Liver (tissue), 9 donors: ENCODE results near the gene SNAP47. TPM values are rescaled to one million over a fixed set of nuclear protein-coding genes. Genes with fewer than 3 reads are reported as not detected.

Experiments used
- DNase-seq: peaks from one replicate; pipeline ENCODE4 v3.0.0-alpha.2; 2017; ENCODE audit warnings: low spot score
- H3K27ac ChIP-seq, 2 donors: one replicate each; pipeline ENCODE4 v1.7.0; 2013; ENCODE audit warnings: inconsistent platforms in 2 of 2, low read length in 2 of 2, control low read depth in 1 of 2, low read depth in 1 of 2, mild to moderate bottlenecking in 1 of 2
- H3K27me3 ChIP-seq, 4 donors: one replicate each; pipeline versions ENCODE4 v1.6.1 to v1.7.0; 2013; ENCODE audit warnings: low read length in 3 of 4, inconsistent platforms in 1 of 4, mild to moderate bottlenecking in 1 of 4, moderate library complexity in 1 of 4; ENCODE audit not compliant: control insufficient read depth in 4 of 4, insufficient read depth in 4 of 4
- H3K36me3 ChIP-seq, 4 donors: one replicate each; pipeline versions ENCODE4 v1.6.1 to v1.7.0; 2013; ENCODE audit warnings: low read length in 3 of 4, mild to moderate bottlenecking in 3 of 4, low read depth in 1 of 4, moderate library complexity in 1 of 4; ENCODE audit not compliant: control insufficient read depth in 4 of 4, insufficient read depth in 3 of 4
- H3K4me1 ChIP-seq, 4 donors: one replicate each; pipeline versions ENCODE4 v1.6.1 to v1.7.0; 2013; ENCODE audit warnings: low read length in 3 of 4, mild to moderate bottlenecking in 3 of 4, moderate library complexity in 1 of 4; ENCODE audit not compliant: control insufficient read depth in 4 of 4, insufficient read depth in 4 of 4
- H3K4me3 ChIP-seq, 3 donors: one replicate each; pipeline versions ENCODE4 v1.6.1 to v1.7.0; 2013; ENCODE audit warnings: low read length in 3 of 3, control low read depth in 1 of 3, low read depth in 1 of 3, mild to moderate bottlenecking in 1 of 3
- H3K9ac ChIP-seq, 2 donors: one replicate each; pipeline ENCODE4 v1.7.0; 2013; ENCODE audit warnings: low read length in 2 of 2, mild to moderate bottlenecking in 2 of 2, moderate library complexity in 2 of 2, control low read depth in 1 of 2, low read depth in 1 of 2
- H3K9me3 ChIP-seq, 4 donors: one replicate each; pipeline versions ENCODE4 v1.6.1 to v1.7.0; 2013; ENCODE audit warnings: low read length in 3 of 4; ENCODE audit not compliant: control insufficient read depth in 4 of 4
- ATF3 ChIP-seq: IDR thresholded peaks from 2 replicates; pipeline ENCODE4 v1.6.1; 2016; ENCODE audit warnings: antibody characterized with exemption
- CTCF ChIP-seq: fragments of 150-350 bp; IDR thresholded peaks from 2 replicates; pipeline ENCODE4 v1.5.1; 2017; ENCODE audit warnings: improper control_type of control experiment, low read depth, low read length; ENCODE audit not compliant: missing input control
- EGR1 ChIP-seq, 2 donors: IDR thresholded peaks; 2 replicates each; pipeline ENCODE4 v1.6.1; 2016 to 2018; ENCODE audit warnings: antibody characterized with exemption in 2 of 2, low read depth in 2 of 2
- FOXA1 ChIP-seq: IDR thresholded peaks from 2 replicates; pipeline ENCODE4 v1.6.1; 2016; ENCODE audit warnings: antibody characterized with exemption
- FOXA2 ChIP-seq: IDR thresholded peaks from 2 replicates; pipeline ENCODE4 v1.6.1; 2016; ENCODE audit warnings: antibody characterized with exemption
- HNF4A ChIP-seq, 2 donors: conservative IDR thresholded peaks; 2 replicates each; pipeline ENCODE4 v1.6.1; 2016; ENCODE audit warnings: antibody characterized with exemption in 2 of 2, mild to moderate bottlenecking in 2 of 2
- HNF4G ChIP-seq: IDR thresholded peaks from 2 replicates; pipeline ENCODE4 v1.6.1; 2016; ENCODE audit warnings: antibody characterized with exemption
- JUND ChIP-seq, 2 donors: IDR thresholded peaks; 2 replicates each; pipeline ENCODE4 v1.6.1; 2016; ENCODE audit warnings: antibody characterized with exemption in 2 of 2
- MAX ChIP-seq: IDR thresholded peaks from 2 replicates; pipeline ENCODE4 v1.6.1; 2016; ENCODE audit warnings: antibody characterized with exemption
- NR2F2 ChIP-seq: IDR thresholded peaks from 2 replicates; pipeline ENCODE4 v1.6.1; 2016; ENCODE audit warnings: antibody characterized with exemption
- RAD21 ChIP-seq, 2 donors: IDR thresholded peaks; 2 replicates each; pipeline ENCODE4 v1.6.1; 2016; ENCODE audit warnings: antibody characterized with exemption in 2 of 2, mild to moderate bottlenecking in 2 of 2
- RXRA ChIP-seq, 2 donors: IDR thresholded peaks; 2 replicates each; pipeline ENCODE4 v1.6.1; 2017 to 2018; ENCODE audit warnings: antibody characterized with exemption in 2 of 2, mild to moderate bottlenecking in 1 of 2
- SP1 ChIP-seq: IDR thresholded peaks from 2 replicates; pipeline ENCODE4 v1.6.1; 2018; ENCODE audit warnings: antibody characterized with exemption, mild to moderate bottlenecking
- TAF1 ChIP-seq: conservative IDR thresholded peaks from 2 replicates; pipeline ENCODE4 v1.6.1; 2016; ENCODE audit warnings: antibody characterized with exemption, mild to moderate bottlenecking
- YY1 ChIP-seq: IDR thresholded peaks from 2 replicates; pipeline ENCODE4 v1.6.1; 2016; ENCODE audit warnings: antibody characterized with exemption, mild to moderate bottlenecking
- ZBTB33 ChIP-seq: IDR thresholded peaks from 2 replicates; pipeline ENCODE4 v1.6.1; 2016; ENCODE audit warnings: antibody characterized with exemption
- WGBS: extraction: QIAGEN DNeasy Blood & Tissue Kit; methylation state at CpG from one replicate; pipeline ENCODE4 v1.1.7; 2013; 5-methylcytosine and 5-hydroxymethylcytosine counted together
- polyA plus RNA-seq, 2 donors: library from polyadenylated mRNA; stranded (reverse) in 1 of 2; unstranded in 1 of 2; fragments of 200-250 nt in 1 of 2; fragments of >200 nt in 1 of 2; fragmentation: Nextera tagmentation in 1 of 2; extraction: Ambion mirVana in 1 of 2; gene quantifications; one replicate each; pipeline versions ENCODE4 v1.2.1 to v1.2.3, GENCODE V29; 2013 to 2015
- total RNA-seq, 2 donors: library from RNA; depleted of rRNA; stranded (reverse); fragments of >200 nt; gene quantifications; one replicate each; pipeline ENCODE4 v1.2.3, GENCODE V29; 2014
- TF ChIP-seq, protein P1 (sequence below): IDR thresholded peaks from 2 replicates; pipeline ENCODE4 v1.6.1; 2016; ENCODE audit warnings: antibody characterized with exemption, mild to moderate bottlenecking
- donor health status: healthy.
- donor health status: healthy.
- donor health status: healthy.
- donor health status: healthy.
- donor health status: healthy.

SNAP47 gene
- total and polyA plus RNA-seq, 4 donors = 15.3 to 23.3 (median 16.3) TPM

GRCh38 chr1:227785805-227786671 is 50.8 kb downstream of the SNAP47 start:
- Histone ChIP-seq H3K27ac (no peak overlapping the region), H3K9me3 (no peaks in the 10 kb centered on the region), H3K27me3 (no peaks in the 10 kb centered on the region), H3K36me3 (peaks cover 0 to 7% (median under 1%) of the 10 kb centered on the region in 4 donors), H3K4me1 (peaks cover 7 to 23% (median 16%) of the 10 kb centered on the region in 4 donors), H3K4me3 (no peak overlapping the region), H3K9ac (no peak overlapping the region)
- DNase-seq = peak; percentile 26
- no peak for TF ChIP-seq RXRA (IDR thresholded peaks at IDR 0.05)
- no peak for TF ChIP-seq NR2F2
- TF ChIP-seq HNF4A (conservative IDR thresholded peaks at IDR 0.05) = no peak
- no peak for TF ChIP-seq TAF1
- no peak for TF ChIP-seq FOXA2
- no peak for TF ChIP-seq EGR1 (IDR thresholded peaks at IDR 0.05; ENCODE audit: low read depth in 2 of 2)
- TF ChIP-seq, protein P1, sequence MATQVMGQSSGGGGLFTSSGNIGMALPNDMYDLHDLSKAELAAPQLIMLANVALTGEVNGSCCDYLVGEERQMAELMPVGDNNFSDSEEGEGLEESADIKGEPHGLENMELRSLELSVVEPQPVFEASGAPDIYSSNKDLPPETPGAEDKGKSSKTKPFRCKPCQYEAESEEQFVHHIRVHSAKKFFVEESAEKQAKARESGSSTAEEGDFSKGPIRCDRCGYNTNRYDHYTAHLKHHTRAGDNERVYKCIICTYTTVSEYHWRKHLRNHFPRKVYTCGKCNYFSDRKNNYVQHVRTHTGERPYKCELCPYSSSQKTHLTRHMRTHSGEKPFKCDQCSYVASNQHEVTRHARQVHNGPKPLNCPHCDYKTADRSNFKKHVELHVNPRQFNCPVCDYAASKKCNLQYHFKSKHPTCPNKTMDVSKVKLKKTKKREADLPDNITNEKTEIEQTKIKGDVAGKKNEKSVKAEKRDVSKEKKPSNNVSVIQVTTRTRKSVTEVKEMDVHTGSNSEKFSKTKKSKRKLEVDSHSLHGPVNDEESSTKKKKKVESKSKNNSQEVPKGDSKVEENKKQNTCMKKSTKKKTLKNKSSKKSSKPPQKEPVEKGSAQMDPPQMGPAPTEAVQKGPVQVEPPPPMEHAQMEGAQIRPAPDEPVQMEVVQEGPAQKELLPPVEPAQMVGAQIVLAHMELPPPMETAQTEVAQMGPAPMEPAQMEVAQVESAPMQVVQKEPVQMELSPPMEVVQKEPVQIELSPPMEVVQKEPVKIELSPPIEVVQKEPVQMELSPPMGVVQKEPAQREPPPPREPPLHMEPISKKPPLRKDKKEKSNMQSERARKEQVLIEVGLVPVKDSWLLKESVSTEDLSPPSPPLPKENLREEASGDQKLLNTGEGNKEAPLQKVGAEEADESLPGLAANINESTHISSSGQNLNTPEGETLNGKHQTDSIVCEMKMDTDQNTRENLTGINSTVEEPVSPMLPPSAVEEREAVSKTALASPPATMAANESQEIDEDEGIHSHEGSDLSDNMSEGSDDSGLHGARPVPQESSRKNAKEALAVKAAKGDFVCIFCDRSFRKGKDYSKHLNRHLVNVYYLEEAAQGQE = no peak
- WGBS = 67% methylated on average over 19 of the region's 19 CpGs

DNA sequence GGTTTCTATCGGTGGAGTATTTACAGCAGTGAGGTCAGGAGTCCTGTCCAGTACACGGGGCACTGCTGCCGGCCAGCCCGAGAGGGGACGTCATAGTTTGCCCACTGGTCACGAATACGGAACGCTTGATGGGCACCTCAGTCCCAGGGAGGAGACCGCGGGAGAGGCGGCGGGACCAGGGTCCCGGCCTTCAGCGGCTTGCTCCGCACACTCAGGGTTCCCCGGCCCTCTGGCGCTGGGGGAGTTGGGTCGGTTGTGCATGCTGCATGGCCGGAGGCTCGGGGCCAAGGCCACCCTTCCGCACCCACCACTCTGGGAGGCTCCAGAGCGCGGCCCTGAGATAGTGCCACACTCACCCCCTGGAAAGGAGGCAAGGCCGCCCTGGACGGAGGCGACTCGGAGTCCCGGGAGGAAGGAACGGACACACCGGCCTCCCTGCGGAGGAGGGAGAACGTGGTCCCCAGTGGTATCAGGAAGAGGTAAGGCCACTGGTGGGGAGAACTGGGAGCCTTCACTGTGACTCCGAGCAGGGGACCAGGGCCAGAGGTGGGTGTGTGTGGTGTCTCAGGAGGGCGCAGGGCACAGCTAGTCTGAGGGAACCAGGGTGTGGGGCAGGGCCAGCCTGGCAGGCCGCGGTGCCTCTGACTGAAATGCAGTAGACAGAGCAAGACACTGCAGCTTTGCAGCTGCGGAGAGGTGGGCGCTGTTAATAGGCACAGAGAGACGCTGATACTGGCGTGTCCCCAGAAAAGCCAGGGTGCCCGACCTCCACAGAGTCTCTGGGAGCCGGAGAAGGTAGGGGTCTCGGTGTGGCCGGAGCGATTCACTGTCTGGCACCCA is 51.7 kb downstream of the SNAP47 start:
- Histone ChIP-seq H3K9me3 (no peaks in the 10 kb centered on the region), H3K9ac (no peak overlapping the region), H3K27ac (no peak overlapping the region), H3K36me3 (peaks cover 0 to 4% (median 0%) of the 10 kb centered on the region in 4 donors), H3K4me1 (peaks cover 7 to 23% (median 16%) of the 10 kb centered on the region in 4 donors), H3K4me3 (peak overlapping the region; percentile 18 to 63 (median 55)), H3K27me3 (no peaks in the 10 kb centered on the region)
- no peak for TF ChIP-seq RAD21 (IDR thresholded peaks at IDR 0.05)
- TF ChIP-seq, protein P1 = no peak
- no peak for TF ChIP-seq ATF3
- no peak for TF ChIP-seq TAF1
- TF ChIP-seq CTCF = no peak
- TF ChIP-seq HNF4G = no peak
- no peak for TF ChIP-seq EGR1 (IDR thresholded peaks at IDR 0.05; ENCODE audit: low read depth in 2 of 2)
- no peak for TF ChIP-seq FOXA1
- TF ChIP-seq ZBTB33 = no peak
- TF ChIP-seq FOXA2 = no peak
- TF ChIP-seq JUND (IDR thresholded peaks at IDR 0.05) = no peak
- no peak for TF ChIP-seq YY1
- no peak for TF ChIP-seq RXRA (IDR thresholded peaks at IDR 0.05)
- no peak for TF ChIP-seq NR2F2
- no peak for TF ChIP-seq HNF4A (conservative IDR thresholded peaks at IDR 0.05)
- TF ChIP-seq MAX = no peak
- no peak for TF ChIP-seq SP1
- 34% methylated on average over 45 of the region's 45 CpGs for WGBS
- DNase-seq = peak; percentile 30
